Panc1 (cell line): ENCODE measurements around the gene LHX4.

Experiments
- CTCF ChIP-seq: fragments of 450-650 bp; IDR thresholded peaks from 2 replicates; pipeline ENCODE4 v1.5.1; 2017; ENCODE audit warnings: mild to moderate bottlenecking
- POLR2AphosphoS5 ChIP-seq: IDR thresholded peaks from 2 replicates; pipeline ENCODE4 v1.6.1; 2012; ENCODE audit warnings: mild to moderate bottlenecking, low read depth, low read length, moderate library complexity
- REST ChIP-seq, 2 experiments: IDR thresholded peaks; 2 replicates each; pipeline ENCODE4 v1.6.1; 2011 to 2012; ENCODE audit warnings: low read depth in 2 of 2, control low read depth in 1 of 2, low read length in 1 of 2, mild to moderate bottlenecking in 1 of 2, moderate library complexity in 1 of 2; ENCODE audit not compliant: insufficient read depth in 1 of 2
- SIN3A ChIP-seq: IDR thresholded peaks from 2 replicates; pipeline ENCODE4 v1.6.1; 2012; ENCODE audit warnings: low read depth, mild to moderate bottlenecking, low read length, moderate library complexity, borderline replicate concordance; ENCODE audit not compliant: insufficient read depth
- TCF7L2 ChIP-seq: IDR thresholded peaks from 2 replicates; pipeline ENCODE4 v1.6.1; 2011; ENCODE audit warnings: mild to moderate bottlenecking, low read depth, low read length, inconsistent platforms

- TF ChIP-seq CTCF (no peak), POLR2AphosphoS5 (no peak), REST (IDR thresholded peaks at IDR 0.05; ENCODE audit: insufficient read depth in 1 of 2, low read depth in 2 of 2, low read length in 1 of 2) (no peak), SIN3A (no peak), TCF7L2 (no peak)
Measured at GRCh38 chr1:180249725-180250498, 19.8 kb downstream of the LHX4 start.
